Measurements from ENCODE around the gene BANF1. TPM values are rescaled to one million over a fixed set of nuclear protein-coding genes. Genes with fewer than 3 reads are reported as not detected.

The BANF1 gene
- total RNA-seq, 1 donor from 2014 or later: 167 TPM

- DNase-seq (peak; percentile 86), ATAC-seq (peak; percentile 87)
- H3K9me3 ChIP-seq: no peaks in the 10 kb centered on the region
- intact Hi-C loops (cut with DNase I): no loop called here
- no peaks in the 10 kb centered on the region for H3K4me1 ChIP-seq
- no peak overlapping the region for H3K27ac ChIP-seq
- H3K36me3 ChIP-seq: no peaks in the 10 kb centered on the region
- H3K4me3 ChIP-seq: no peak overlapping the region
- H3K27me3 ChIP-seq: peaks cover 9% of the 10 kb centered on the region
- peak; percentile 92 for TF ChIP-seq CTCF (IDR thresholded peaks at IDR 0.05)
Measured at GRCh38 chr11:66045177-66045639, 42.9 kb downstream of the BANF1 start.

DNA sequence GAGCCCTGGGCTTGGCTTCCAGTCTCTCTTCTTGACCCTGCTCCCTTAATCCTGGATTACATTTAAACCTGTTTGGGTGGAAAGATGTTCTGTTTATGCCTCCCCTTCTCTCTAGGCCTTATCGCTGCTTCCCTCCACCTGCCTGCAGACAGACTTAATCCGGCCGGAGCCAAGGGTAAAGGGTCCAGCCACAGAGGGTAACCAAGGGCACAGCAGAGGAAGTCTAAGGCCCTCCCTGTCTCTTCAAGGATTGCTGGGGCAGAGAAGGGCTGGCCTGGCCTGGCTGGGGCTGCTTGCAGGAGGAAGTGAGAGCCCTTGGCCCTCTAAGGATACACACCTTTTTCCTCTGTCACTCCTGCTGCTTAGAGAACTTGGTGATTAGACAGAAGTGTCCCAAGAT, 44.6 kb downstream of the BANF1 start:
- intact Hi-C loops (cut with DNase I): no loop called here
- no peak overlapping the region for H3K27ac ChIP-seq
- TF ChIP-seq CTCF (IDR thresholded peaks at IDR 0.05): no peak
- H3K27me3 ChIP-seq: peaks cover 9% of the 10 kb centered on the region
- no peak for DNase-seq
- H3K4me1 ChIP-seq: peaks cover 8% of the 10 kb centered on the region
- no peak overlapping the region for H3K4me3 ChIP-seq
- H3K36me3 ChIP-seq: no peaks in the 10 kb centered on the region
- no peaks in the 10 kb centered on the region for H3K9me3 ChIP-seq
- no peak for ATAC-seq

GRCh38 chr11:66047541-66048365, 45.5 kb downstream of the BANF1 start:
- Histone ChIP-seq H3K36me3 (no peaks in the 10 kb centered on the region), H3K4me1 (peaks cover 8% of the 10 kb centered on the region), H3K27me3 (peaks cover 9% of the 10 kb centered on the region), H3K9me3 (no peaks in the 10 kb centered on the region), H3K27ac (no peak overlapping the region), H3K4me3 (no peak overlapping the region)
- ATAC-seq (no peak), DNase-seq (no peak)
- intact Hi-C loops (cut with DNase I): no loop called here
- no peak for TF ChIP-seq CTCF (IDR thresholded peaks at IDR 0.05)

DNA sequence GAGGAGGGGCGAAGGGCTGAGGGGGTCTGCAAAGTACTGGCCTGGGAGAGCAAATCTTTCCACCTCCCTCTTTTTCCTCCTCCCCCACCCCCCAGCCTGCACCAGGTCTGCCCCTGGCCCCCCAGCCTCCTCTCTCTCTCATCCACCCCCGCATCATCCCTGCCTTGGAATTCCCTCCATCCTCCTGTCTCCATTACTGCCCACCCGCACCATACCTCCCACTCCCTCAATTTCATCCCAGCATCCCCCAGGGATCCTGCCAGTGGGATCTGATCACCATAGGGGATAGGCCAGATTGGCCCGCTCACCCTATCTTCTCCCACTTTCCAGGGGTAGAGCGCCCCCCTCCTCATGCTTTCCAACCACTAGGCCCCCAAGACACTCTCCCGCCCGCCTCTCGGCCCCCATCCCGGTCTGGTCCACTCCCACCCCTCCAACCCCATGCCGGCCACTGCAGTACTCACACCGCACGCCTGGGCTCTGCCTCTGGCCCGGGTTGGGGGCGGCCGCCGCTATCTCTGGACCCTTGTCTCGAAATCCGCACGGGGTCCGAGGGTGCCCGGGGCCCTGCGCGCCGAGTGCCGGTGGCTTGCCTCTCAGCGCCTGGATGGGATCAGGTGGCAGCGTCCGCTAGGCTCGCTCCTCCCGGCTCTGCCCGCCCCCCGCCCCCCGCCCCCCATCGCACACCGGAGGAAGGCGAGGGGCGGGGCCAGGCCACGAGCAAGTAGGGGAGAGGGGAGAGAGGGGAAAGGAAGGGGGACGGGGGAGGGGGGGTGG, 46.4 kb downstream of the BANF1 start, which contains the start of gene GAL3ST3:
GAL3ST3 (minus strand) TSS at position 615 of the 777 bp plus-strand sequence. CDS start 3,746 bp downstream, outside the sequence.
- no peaks in the 10 kb centered on the region for H3K9me3 ChIP-seq
- H3K4me3 ChIP-seq: no peak within 1 kb of the TSS
- intact Hi-C loops (cut with DNase I): no loop called here
- DNase-seq (no peak), ATAC-seq (no peak)
- H3K4me1 ChIP-seq: peaks cover 18% of the 10 kb centered on the region
- no peaks in the 10 kb centered on the region for H3K36me3 ChIP-seq
- peaks cover 9% of the 10 kb centered on the region for H3K27me3 ChIP-seq
- H3K27ac ChIP-seq: no peak within 1 kb of the TSS
- no peak for TF ChIP-seq CTCF (IDR thresholded peaks at IDR 0.05)

DNA sequence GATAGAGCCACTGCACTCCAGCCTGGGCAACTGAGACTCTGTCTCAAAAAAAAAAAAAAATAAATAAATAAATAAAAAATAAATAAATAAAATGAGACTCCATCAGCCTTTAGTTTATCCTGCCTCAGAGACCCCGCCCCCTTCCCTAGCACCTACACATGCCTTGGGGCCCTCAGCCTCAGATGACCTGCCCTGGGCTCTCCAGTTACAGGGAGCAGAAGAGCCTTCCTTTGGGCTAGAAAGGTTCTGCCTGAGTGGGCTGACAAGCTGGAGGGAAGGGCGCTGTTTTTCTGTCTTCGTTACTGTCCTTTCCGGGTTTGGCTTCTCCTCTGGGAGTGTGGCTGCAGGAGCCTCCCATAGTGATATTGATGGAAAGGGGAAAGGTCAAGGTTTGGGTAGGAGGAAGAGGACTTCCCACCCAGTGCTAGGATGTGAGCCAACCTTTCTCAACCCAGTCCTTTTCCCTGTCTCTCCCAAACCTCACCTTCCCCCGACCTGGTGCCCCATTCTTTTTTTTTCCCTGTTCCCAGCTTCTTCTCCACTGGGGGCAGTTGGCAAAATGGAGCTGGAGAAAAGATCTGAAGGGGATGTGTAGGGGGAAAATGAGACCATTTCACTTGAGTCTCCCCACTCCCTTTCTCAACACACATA, 48.4 kb downstream of the BANF1 start:
- DNase-seq (no peak), ATAC-seq (no peak)
- TF ChIP-seq CTCF (IDR thresholded peaks at IDR 0.05): no peak
- peaks cover 18% of the 10 kb centered on the region for H3K36me3 ChIP-seq
- H3K4me1 ChIP-seq: peaks cover 18% of the 10 kb centered on the region
- peaks cover 9% of the 10 kb centered on the region for H3K27me3 ChIP-seq
- H3K4me3 ChIP-seq: no peak overlapping the region
- no peaks in the 10 kb centered on the region for H3K9me3 ChIP-seq
- no peak overlapping the region for H3K27ac ChIP-seq
- intact Hi-C loops (cut with DNase I): no loop called here
